ENCODE data around the gene CAPS2.

The CAPS2 gene

GRCh38 chr12:75360920-75361319 is 30.8 kb upstream of the CAPS2 start:
- no peaks in the 10 kb centered on the region for H3F3A ChIP-seq (ENCODE audit: insufficient read depth, low read length)
- H3K9me3 ChIP-seq (ENCODE audit: low read length), result no peaks in the 10 kb centered on the region
- no peaks in the 10 kb centered on the region for H3K4me1 ChIP-seq (ENCODE audit: insufficient read depth, low read length, severe bottlenecking)
- no peak overlapping the region for H3K4me2 ChIP-seq (ENCODE audit: low read length)
- H3K79me2 ChIP-seq (ENCODE audit: insufficient read depth, low read length), result no peaks in the 10 kb centered on the region
- H3K9ac ChIP-seq (ENCODE audit: low read length), result no peak overlapping the region
- no peak overlapping the region for H2AFZ ChIP-seq (ENCODE audit: low read length)
- H3K9me2 ChIP-seq (ENCODE audit: low read depth, low read length), result no peaks in the 10 kb centered on the region
- H4K20me1 ChIP-seq (ENCODE audit: insufficient read depth, low read length), result no peaks in the 10 kb centered on the region
- H3K27me3 ChIP-seq (ENCODE audit: insufficient read depth, low read length), result no peaks in the 10 kb centered on the region
- TF ChIP-seq, protein P1, sequence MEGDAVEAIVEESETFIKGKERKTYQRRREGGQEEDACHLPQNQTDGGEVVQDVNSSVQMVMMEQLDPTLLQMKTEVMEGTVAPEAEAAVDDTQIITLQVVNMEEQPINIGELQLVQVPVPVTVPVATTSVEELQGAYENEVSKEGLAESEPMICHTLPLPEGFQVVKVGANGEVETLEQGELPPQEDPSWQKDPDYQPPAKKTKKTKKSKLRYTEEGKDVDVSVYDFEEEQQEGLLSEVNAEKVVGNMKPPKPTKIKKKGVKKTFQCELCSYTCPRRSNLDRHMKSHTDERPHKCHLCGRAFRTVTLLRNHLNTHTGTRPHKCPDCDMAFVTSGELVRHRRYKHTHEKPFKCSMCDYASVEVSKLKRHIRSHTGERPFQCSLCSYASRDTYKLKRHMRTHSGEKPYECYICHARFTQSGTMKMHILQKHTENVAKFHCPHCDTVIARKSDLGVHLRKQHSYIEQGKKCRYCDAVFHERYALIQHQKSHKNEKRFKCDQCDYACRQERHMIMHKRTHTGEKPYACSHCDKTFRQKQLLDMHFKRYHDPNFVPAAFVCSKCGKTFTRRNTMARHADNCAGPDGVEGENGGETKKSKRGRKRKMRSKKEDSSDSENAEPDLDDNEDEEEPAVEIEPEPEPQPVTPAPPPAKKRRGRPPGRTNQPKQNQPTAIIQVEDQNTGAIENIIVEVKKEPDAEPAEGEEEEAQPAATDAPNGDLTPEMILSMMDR (IDR thresholded peaks at IDR 0.05; ENCODE audit: low read length), result no peak
- no peak for TF ChIP-seq EZH2 (IDR thresholded peaks at IDR 0.05; ENCODE audit: borderline replicate concordance, low read length)
- H3K27ac ChIP-seq (ENCODE audit: low read depth, low read length, poor library complexity, severe bottlenecking), result no peak overlapping the region
- no peak overlapping the region for H3K4me3 ChIP-seq (ENCODE audit: low read depth, low read length, poor library complexity, severe bottlenecking)
- no peaks in the 10 kb centered on the region for H3K36me3 ChIP-seq (ENCODE audit: insufficient read depth, low read length)

GRCh38 chr12:75354011-75354410 is 23.9 kb upstream of the CAPS2 start:
- H3K9me2 ChIP-seq (ENCODE audit: low read depth, low read length), result no peaks in the 10 kb centered on the region
- H2AFZ ChIP-seq (ENCODE audit: low read length), result no peak overlapping the region
- TF ChIP-seq, protein P1 (IDR thresholded peaks at IDR 0.05; ENCODE audit: low read length), result no peak
- no peak for TF ChIP-seq EZH2 (IDR thresholded peaks at IDR 0.05; ENCODE audit: borderline replicate concordance, low read length)

DNA sequence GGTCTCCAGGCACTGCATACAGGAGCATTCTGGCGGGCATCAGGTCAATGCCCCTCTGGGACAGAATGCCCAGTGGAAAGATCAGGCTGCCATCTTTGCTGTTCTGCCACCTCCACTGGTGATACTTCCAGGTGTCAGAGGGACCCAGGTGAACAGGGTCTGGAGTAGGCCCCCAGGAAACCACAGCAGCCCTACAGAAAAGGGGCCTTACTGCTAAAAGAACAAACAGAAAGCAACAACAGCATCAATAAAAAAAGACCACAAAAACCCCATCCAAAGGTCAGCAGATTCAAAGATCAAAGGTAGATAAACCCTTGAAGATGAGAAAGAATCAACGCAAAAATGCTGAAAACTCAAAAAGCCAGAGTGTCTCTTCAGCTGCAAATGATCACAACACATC is 20.3 kb upstream of the CAPS2 start:
- H3K4me2 ChIP-seq (ENCODE audit: low read length), result no peak overlapping the region

More at GRCh38 chr12:75354011-75354410, 23.9 kb upstream of the CAPS2 start:
- H3K4me3 ChIP-seq (ENCODE audit: low read depth, low read length, poor library complexity, severe bottlenecking), result no peak overlapping the region
- no peaks in the 10 kb centered on the region for H3K4me1 ChIP-seq (ENCODE audit: insufficient read depth, low read length, severe bottlenecking)
- H3F3A ChIP-seq (ENCODE audit: insufficient read depth, low read length), result no peaks in the 10 kb centered on the region
- no peaks in the 10 kb centered on the region for H3K9me3 ChIP-seq (ENCODE audit: low read length)
- H3K27ac ChIP-seq (ENCODE audit: low read depth, low read length, poor library complexity, severe bottlenecking), result no peak overlapping the region
- H4K20me1 ChIP-seq (ENCODE audit: insufficient read depth, low read length), result no peaks in the 10 kb centered on the region
- H3K79me2 ChIP-seq (ENCODE audit: insufficient read depth, low read length), result no peaks in the 10 kb centered on the region
- no peaks in the 10 kb centered on the region for H3K36me3 ChIP-seq (ENCODE audit: insufficient read depth, low read length)
- no peaks in the 10 kb centered on the region for H3K27me3 ChIP-seq (ENCODE audit: insufficient read depth, low read length)
- no peak overlapping the region for H3K4me2 ChIP-seq (ENCODE audit: low read length)
- H3K9ac ChIP-seq (ENCODE audit: low read length), result no peak overlapping the region

More for the DNA sequence above, 20.3 kb upstream of the CAPS2 start:
- no peaks in the 10 kb centered on the region for H3K9me3 ChIP-seq (ENCODE audit: low read length)
- H3K4me1 ChIP-seq (ENCODE audit: insufficient read depth, low read length, severe bottlenecking), result no peaks in the 10 kb centered on the region
- no peak overlapping the region for H3K4me3 ChIP-seq (ENCODE audit: low read depth, low read length, poor library complexity, severe bottlenecking)
- no peaks in the 10 kb centered on the region for H3K79me2 ChIP-seq (ENCODE audit: insufficient read depth, low read length)
- no peaks in the 10 kb centered on the region for H3F3A ChIP-seq (ENCODE audit: insufficient read depth, low read length)
- no peak overlapping the region for H2AFZ ChIP-seq (ENCODE audit: low read length)
- no peaks in the 10 kb centered on the region for H3K36me3 ChIP-seq (ENCODE audit: insufficient read depth, low read length)
- no peaks in the 10 kb centered on the region for H4K20me1 ChIP-seq (ENCODE audit: insufficient read depth, low read length)
- no peak for TF ChIP-seq EZH2 (IDR thresholded peaks at IDR 0.05; ENCODE audit: borderline replicate concordance, low read length)
- TF ChIP-seq, protein P1 (IDR thresholded peaks at IDR 0.05; ENCODE audit: low read length), result no peak
- H3K27ac ChIP-seq (ENCODE audit: low read depth, low read length, poor library complexity, severe bottlenecking), result no peak overlapping the region
- no peaks in the 10 kb centered on the region for H3K27me3 ChIP-seq (ENCODE audit: insufficient read depth, low read length)
- no peak overlapping the region for H3K9ac ChIP-seq (ENCODE audit: low read length)
- H3K9me2 ChIP-seq (ENCODE audit: low read depth, low read length), result no peaks in the 10 kb centered on the region

All from OCI-LY1 (cell line).